ENCODE results near the gene KCTD2. TPM values are rescaled to one million over a fixed set of nuclear protein-coding genes. Genes with fewer than 3 reads are reported as not detected.
"Not testable (repeated sequence)": the region's sequence is repeated elsewhere in the genome, so short reads cannot be mapped to it uniquely, and the experiment has no call there.

The KCTD2 gene
- total RNA-seq, 1 donor from 2014 or later, result 17.2 TPM

- Histone ChIP-seq H3K4me3 (no peak overlapping the region), H3K9me3 (no peaks in the 10 kb centered on the region), H3K4me1 (no peaks in the 10 kb centered on the region), H3K27me3 (no peaks in the 10 kb centered on the region), H3K27ac (no peak overlapping the region), H3K36me3 (peaks cover 0 to 23% of the 10 kb centered on the region in 2 donors)
- intact Hi-C loops (cut with DNase I), result no loop called here
- DNase-seq (ENCODE audit: extremely low spot score in 2 of 2), result no peak
- no peak for TF ChIP-seq CTCF (IDR thresholded peaks at IDR 0.05)
- TF ChIP-seq POLR2AphosphoS5 (IDR thresholded peaks at IDR 0.05; ENCODE audit: insufficient read depth in 1 of 2, low read depth in 1 of 2), result no peak
- no peak for TF ChIP-seq POLR2A (IDR thresholded peaks at IDR 0.05)
Measured at GRCh38 chr17:75067856-75068255, 20.8 kb downstream of the KCTD2 start.

GRCh38 chr17:75068750-75069149 lies 21.7 kb downstream of the KCTD2 start:
- intact Hi-C loops (cut with DNase I), result no loop called here
- no peak overlapping the region for H3K27ac ChIP-seq
- peaks cover 0 to 14% of the 10 kb centered on the region in 2 donors for H3K36me3 ChIP-seq
- H3K27me3 ChIP-seq, result no peaks in the 10 kb centered on the region
- TF ChIP-seq POLR2AphosphoS5 (IDR thresholded peaks at IDR 0.05; ENCODE audit: insufficient read depth in 1 of 2, low read depth in 1 of 2) (no peak), CTCF (IDR thresholded peaks at IDR 0.05) (no peak), POLR2A (IDR thresholded peaks at IDR 0.05) (no peak)
- H3K4me1 ChIP-seq, result peaks cover under 1% of the 10 kb centered on the region
- H3K9me3 ChIP-seq, result no peaks in the 10 kb centered on the region
- no peak overlapping the region for H3K4me3 ChIP-seq
- DNase-seq (ENCODE audit: extremely low spot score in 2 of 2), result no peak

- DNase-seq (ENCODE audit: extremely low spot score in 2 of 2), result no peak
- Histone ChIP-seq H3K27ac (no peak overlapping the region), H3K4me1 (peaks cover 7% of the 10 kb centered on the region), H3K9me3 (no peaks in the 10 kb centered on the region), H3K4me3 (no peak overlapping the region), H3K36me3 (peaks cover 0 to 4% of the 10 kb centered on the region in 2 donors), H3K27me3 (no peaks in the 10 kb centered on the region)
- TF ChIP-seq POLR2AphosphoS5 (IDR thresholded peaks at IDR 0.05; ENCODE audit: insufficient read depth in 1 of 2, low read depth in 1 of 2) (no peak), CTCF (IDR thresholded peaks at IDR 0.05) (no peak), POLR2A (IDR thresholded peaks at IDR 0.05) (no peak)
- intact Hi-C loops (cut with DNase I), result loop anchor here (10.0 kb wide), 1 partner anchor 55 kb away; no protein-coding TSS in a partner anchor
Measured at GRCh38 chr17:75069783-75070182, 22.8 kb downstream of the KCTD2 start.

- intact Hi-C loops (cut with DNase I), result loop anchor here (10.0 kb wide), 1 partner anchor 53 kb away; no protein-coding TSS in a partner anchor
- not testable (repeated sequence) for H3K27ac ChIP-seq; H3K9me3 ChIP-seq; H3K36me3 ChIP-seq; H3K4me3 ChIP-seq; H3K27me3 ChIP-seq; DNase-seq (ENCODE audit: extremely low spot score in 2 of 2); H3K4me1 ChIP-seq
Measured at GRCh38 chr17:75071478-75072271, 24.6 kb downstream of the KCTD2 start.

- not testable (repeated sequence) for DNase-seq (ENCODE audit: extremely low spot score in 2 of 2); H3K36me3 ChIP-seq; H3K27ac ChIP-seq; H3K9me3 ChIP-seq; H3K27me3 ChIP-seq; H3K4me3 ChIP-seq
- peaks cover 18% of the 10 kb centered on the region for H3K4me1 ChIP-seq
- intact Hi-C loops (cut with DNase I), result loop anchor here (10.0 kb wide), 1 partner anchor 52 kb away; no protein-coding TSS in a partner anchor
Measured at GRCh38 chr17:75072909-75073308, 25.9 kb downstream of the KCTD2 start.

- Histone ChIP-seq H3K27ac (no peak overlapping the region), H3K9me3 (no peaks in the 10 kb centered on the region), H3K27me3 (no peaks in the 10 kb centered on the region), H3K4me3 (no peak overlapping the region), H3K4me1 (peaks cover 23% of the 10 kb centered on the region), H3K36me3 (no peaks in the 10 kb centered on the region)
- intact Hi-C loops (cut with DNase I), result loop anchor here (10.0 kb wide), 1 partner anchor 51 kb away; no protein-coding TSS in a partner anchor
- DNase-seq (ENCODE audit: extremely low spot score in 2 of 2), result no peak
- TF ChIP-seq POLR2AphosphoS5 (IDR thresholded peaks at IDR 0.05; ENCODE audit: insufficient read depth in 1 of 2, low read depth in 1 of 2) (peak; percentile 37 to 60), POLR2A (IDR thresholded peaks at IDR 0.05) (no peak), CTCF (IDR thresholded peaks at IDR 0.05) (no peak)
Measured at GRCh38 chr17:75073618-75074047, 26.6 kb downstream of the KCTD2 start.

All from vagina (tissue), 2 donors.